ENCODE data around the gene SIGLEC9.

The SIGLEC9 gene

DNA sequence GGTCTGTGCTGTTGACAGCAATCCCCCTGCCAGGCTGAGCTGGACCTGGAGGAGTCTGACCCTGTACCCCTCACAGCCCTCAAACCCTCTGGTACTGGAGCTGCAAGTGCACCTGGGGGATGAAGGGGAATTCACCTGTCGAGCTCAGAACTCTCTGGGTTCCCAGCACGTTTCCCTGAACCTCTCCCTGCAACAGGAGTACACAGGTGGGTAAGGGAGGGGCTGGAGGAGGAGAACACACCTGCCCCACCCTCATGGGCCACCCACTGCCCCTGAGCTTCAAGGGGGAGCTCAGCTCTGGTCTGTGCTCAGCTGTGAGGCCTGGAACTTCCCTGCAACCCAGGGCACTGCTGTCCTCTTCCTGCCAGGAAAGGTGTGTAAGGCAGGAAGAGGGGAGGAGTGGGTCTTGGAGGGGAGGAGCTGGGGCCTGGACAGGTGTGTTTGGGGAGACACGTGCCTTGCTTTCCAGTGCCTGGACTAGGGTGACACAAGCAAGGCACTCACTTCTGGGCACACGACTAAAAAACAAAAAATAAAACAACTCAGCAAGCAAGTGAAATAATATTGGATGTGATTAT is 21.3 kb downstream of the SIGLEC9 start:
- TF ChIP-seq, protein P1, sequence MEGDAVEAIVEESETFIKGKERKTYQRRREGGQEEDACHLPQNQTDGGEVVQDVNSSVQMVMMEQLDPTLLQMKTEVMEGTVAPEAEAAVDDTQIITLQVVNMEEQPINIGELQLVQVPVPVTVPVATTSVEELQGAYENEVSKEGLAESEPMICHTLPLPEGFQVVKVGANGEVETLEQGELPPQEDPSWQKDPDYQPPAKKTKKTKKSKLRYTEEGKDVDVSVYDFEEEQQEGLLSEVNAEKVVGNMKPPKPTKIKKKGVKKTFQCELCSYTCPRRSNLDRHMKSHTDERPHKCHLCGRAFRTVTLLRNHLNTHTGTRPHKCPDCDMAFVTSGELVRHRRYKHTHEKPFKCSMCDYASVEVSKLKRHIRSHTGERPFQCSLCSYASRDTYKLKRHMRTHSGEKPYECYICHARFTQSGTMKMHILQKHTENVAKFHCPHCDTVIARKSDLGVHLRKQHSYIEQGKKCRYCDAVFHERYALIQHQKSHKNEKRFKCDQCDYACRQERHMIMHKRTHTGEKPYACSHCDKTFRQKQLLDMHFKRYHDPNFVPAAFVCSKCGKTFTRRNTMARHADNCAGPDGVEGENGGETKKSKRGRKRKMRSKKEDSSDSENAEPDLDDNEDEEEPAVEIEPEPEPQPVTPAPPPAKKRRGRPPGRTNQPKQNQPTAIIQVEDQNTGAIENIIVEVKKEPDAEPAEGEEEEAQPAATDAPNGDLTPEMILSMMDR (IDR thresholded peaks at IDR 0.05; ENCODE audit: control insufficient read depth, insufficient read depth, low read depth, low read length, missing control alignments) = no peak
- no peak overlapping the region for H3K4me3 ChIP-seq (ENCODE audit: control insufficient read depth, low read depth, low read length)
- no peak for DNase-seq (ENCODE audit: low read depth)

GRCh38 chr19:51146751-51147150 is 22.0 kb downstream of the SIGLEC9 start:
- TF ChIP-seq, protein P1 (IDR thresholded peaks at IDR 0.05; ENCODE audit: control insufficient read depth, insufficient read depth, low read depth, low read length, missing control alignments) = no peak
- DNase-seq (ENCODE audit: low read depth) = no peak
- H3K4me3 ChIP-seq (ENCODE audit: control insufficient read depth, low read depth, low read length) = no peak overlapping the region

DNA sequence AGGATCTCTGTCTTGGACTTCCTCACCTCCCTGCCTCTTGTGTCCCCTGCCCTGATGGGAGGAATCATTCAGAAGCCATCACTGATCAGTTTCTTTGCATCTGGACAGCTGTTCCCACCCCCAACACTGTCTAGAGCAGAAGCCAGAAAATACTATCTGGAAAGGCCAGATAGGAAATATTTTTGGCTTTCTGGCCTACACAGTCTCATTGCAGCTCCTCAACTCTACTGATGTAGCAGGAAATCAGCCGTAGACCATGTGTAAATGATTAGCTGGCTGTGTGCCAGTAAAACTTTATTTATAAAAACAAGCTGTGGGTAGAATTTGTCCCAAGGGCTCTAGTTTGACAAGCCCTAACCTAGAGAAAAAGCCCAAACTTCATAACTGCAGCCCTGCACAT is 23.0 kb downstream of the SIGLEC9 start:
- no peak overlapping the region for H3K4me3 ChIP-seq (ENCODE audit: control insufficient read depth, low read depth, low read length)
- DNase-seq (ENCODE audit: low read depth) = no peak
- TF ChIP-seq, protein P1 (IDR thresholded peaks at IDR 0.05; ENCODE audit: control insufficient read depth, insufficient read depth, low read depth, low read length, missing control alignments) = no peak

DNA sequence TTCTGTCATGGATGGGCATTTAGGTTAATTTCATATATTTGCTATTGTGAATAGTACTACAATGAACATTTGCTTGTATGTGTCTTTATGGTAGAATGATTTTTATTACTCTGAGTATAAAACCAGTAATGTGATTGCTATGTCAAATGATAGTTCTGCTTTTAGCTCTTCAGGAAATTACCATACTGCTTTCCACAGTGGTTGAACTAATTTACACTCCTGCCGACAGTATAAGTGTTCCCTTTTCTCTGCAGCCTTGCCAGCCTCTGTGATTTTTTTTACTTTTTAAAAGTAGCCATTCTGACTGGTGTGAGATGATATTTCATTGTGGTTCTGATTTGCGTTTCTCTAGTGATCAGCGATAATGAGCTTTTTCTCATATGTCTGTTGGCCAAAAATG is 23.9 kb downstream of the SIGLEC9 start:
- DNase-seq (ENCODE audit: low read depth) = no peak
- TF ChIP-seq, protein P1 (IDR thresholded peaks at IDR 0.05; ENCODE audit: control insufficient read depth, insufficient read depth, low read depth, low read length, missing control alignments) = no peak
- no peak overlapping the region for H3K4me3 ChIP-seq (ENCODE audit: control insufficient read depth, low read depth, low read length)

DNA sequence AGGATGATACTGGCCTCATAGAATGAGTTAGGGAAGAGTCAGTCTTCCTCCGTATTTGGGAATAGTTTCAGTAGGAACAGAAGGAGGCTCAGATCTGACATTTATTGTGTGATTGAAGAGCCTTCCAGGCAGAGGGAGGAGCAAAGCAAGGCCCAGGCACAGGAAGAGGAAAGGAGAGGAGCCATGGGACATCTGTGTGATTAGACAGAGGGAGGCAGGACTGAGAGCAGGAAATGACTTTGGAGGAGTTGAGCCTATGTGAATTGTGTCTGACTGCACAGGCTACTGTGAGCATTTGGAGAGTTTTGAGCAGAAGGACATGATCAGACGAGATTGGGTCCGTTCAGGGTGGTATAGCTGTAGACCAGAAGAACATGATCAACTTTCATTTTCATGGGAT is 25.9 kb downstream of the SIGLEC9 start:
- no peak for DNase-seq (ENCODE audit: low read depth)
- TF ChIP-seq, protein P1 (IDR thresholded peaks at IDR 0.05; ENCODE audit: control insufficient read depth, insufficient read depth, low read depth, low read length, missing control alignments) = no peak

DNA sequence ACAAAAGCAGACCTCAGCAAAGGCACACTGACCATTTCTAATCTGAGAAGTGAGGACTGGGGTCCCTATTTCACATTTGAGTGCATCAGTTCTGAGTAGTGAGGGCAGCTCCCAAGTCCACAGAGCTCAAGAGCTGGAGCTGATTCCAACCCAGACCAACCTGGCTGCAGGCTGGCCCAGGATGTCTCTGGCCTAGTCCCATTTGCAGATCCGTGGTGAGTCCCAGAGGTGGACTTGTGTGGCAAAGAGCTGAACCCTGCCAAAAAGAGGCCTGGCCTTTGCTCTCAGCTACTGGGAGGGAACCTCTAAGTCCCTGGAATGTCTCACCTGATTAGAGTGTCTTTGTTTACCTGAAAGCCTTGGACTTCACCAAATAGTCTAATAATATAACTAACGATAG is 32.0 kb downstream of the SIGLEC9 start:
- DNase-seq (ENCODE audit: low read depth) = no peak
- TF ChIP-seq, protein P1 (IDR thresholded peaks at IDR 0.05; ENCODE audit: control insufficient read depth, insufficient read depth, low read depth, low read length, missing control alignments) = no peak
- no peak overlapping the region for H3K4me3 ChIP-seq (ENCODE audit: control insufficient read depth, low read depth, low read length)

More for the DNA sequence above, 25.9 kb downstream of the SIGLEC9 start:
- H3K4me3 ChIP-seq (ENCODE audit: control insufficient read depth, low read depth, low read length) = no peak overlapping the region

GRCh38 chr19:51157265-51157664 is 32.6 kb downstream of the SIGLEC9 start:
- DNase-seq (ENCODE audit: low read depth) = no peak
- TF ChIP-seq, protein P1 (IDR thresholded peaks at IDR 0.05; ENCODE audit: control insufficient read depth, insufficient read depth, low read depth, low read length, missing control alignments) = no peak
- H3K4me3 ChIP-seq (ENCODE audit: control insufficient read depth, low read depth, low read length) = no peak overlapping the region
